IMR-90 (cell line): ENCODE results near the gene TECPR2. TPM values are rescaled to one million over a fixed set of nuclear protein-coding genes. Genes with fewer than 3 reads are reported as not detected.
A peak's percentile ranks its signal among the peaks of the same experiment; 100 is the strongest.

Experiments
- ATAC-seq: fragments of 200-7000 bp; cut with Tn5 transposase; 2 replicates; pipeline ENCODE4 v1.9.1; 2020; ENCODE audit warnings: low read depth, mild to moderate bottlenecking, moderate library complexity
- BruUV-seq: library from RNA; stranded (reverse); fragments of 400-500 nt; replicated peaks from 2 replicates; lab custom pipeline; 2021; lab: Mats Ljungman, UMichigan
- CTCF ChIA-PET: fragments of 300-600 bp; formaldehyde crosslinking; extraction: SDS; loops from one replicate; lab custom pipeline; 2021; ENCODE audit warnings: antibody characterized with exemption; lab: Yijun Ruan, JAX
- POLR2A ChIA-PET: fragments of 300-600 bp; sonication (Branson Sonifier 250); formaldehyde crosslinking; loops from one replicate; lab custom pipeline; 2022; ENCODE audit warnings: antibody characterized with exemption; ENCODE audit not compliant: unreplicated experiment; lab: Charles Lee
- DNase-seq: peaks from one replicate; pipeline ENCODE4 v3.0.0; 2013
- H2AFZ ChIP-seq: replicated peaks from 2 replicates; pipeline ENCODE3; 2013; ENCODE audit warnings: low read length, mild to moderate bottlenecking; ENCODE audit not compliant: poor library complexity
- H2AK5ac ChIP-seq: 2 replicates; pipeline ENCODE4 v1.6.1; 2013; ENCODE audit warnings: low read depth, low read length, inconsistent platforms
- H2AK9ac ChIP-seq: replicated peaks from 2 replicates; pipeline ENCODE3; 2013; ENCODE audit warnings: mild to moderate bottlenecking, low read depth, low read length, moderate library complexity; ENCODE audit not compliant: poor library complexity
- H2BK120ac ChIP-seq: 2 replicates; pipeline ENCODE4 v1.6.1; 2013; ENCODE audit warnings: low read depth, low read length, inconsistent platforms
- H2BK15ac ChIP-seq: 3 replicates; pipeline ENCODE4 v1.6.1; 2013; ENCODE audit warnings: low read depth, low read length, inconsistent platforms
- H2BK20ac ChIP-seq: 2 replicates; pipeline ENCODE4 v1.6.1; 2013; ENCODE audit warnings: low read depth, mild to moderate bottlenecking, inconsistent platforms, low read length, moderate library complexity
- H2BK5ac ChIP-seq: 2 replicates; pipeline ENCODE4 v1.6.1; 2013; ENCODE audit warnings: mild to moderate bottlenecking, low read depth, low read length, inconsistent platforms; ENCODE audit not compliant: poor library complexity, severe bottlenecking
- H3K14ac ChIP-seq: replicated peaks from 2 replicates; pipeline ENCODE4 v1.6.1; 2013; ENCODE audit warnings: low read depth, low read length, inconsistent platforms
- H3K18ac ChIP-seq: 2 replicates; pipeline ENCODE4 v1.6.1; 2013; ENCODE audit warnings: low read depth, low read length, control low read depth
- H3K23ac ChIP-seq: 2 replicates; pipeline ENCODE4 v1.6.1; 2013; ENCODE audit warnings: low read depth, low read length, inconsistent platforms
- H3K27ac ChIP-seq: 2 replicates; pipeline ENCODE4 v1.5.1; 2013; ENCODE audit warnings: mild to moderate bottlenecking, control low read depth, low read length; ENCODE audit not compliant: insufficient read depth
- H3K27me3 ChIP-seq: 2 replicates; pipeline ENCODE4 v1.6.1; 2013; ENCODE audit warnings: low read length; ENCODE audit not compliant: control insufficient read depth, insufficient read depth
- H3K36me3 ChIP-seq: 2 replicates; pipeline ENCODE4 v1.6.1; 2013; ENCODE audit warnings: low read length, mixed read lengths; ENCODE audit not compliant: control insufficient read depth, insufficient read depth
- H3K4ac ChIP-seq: 2 replicates; pipeline ENCODE4 v1.6.1; 2013; ENCODE audit warnings: low read depth, low read length, inconsistent platforms
- H3K4me1 ChIP-seq: 2 replicates; pipeline ENCODE4 v1.6.1; 2013; ENCODE audit warnings: low read length, mixed read lengths; ENCODE audit not compliant: control insufficient read depth, insufficient read depth
- H3K4me2 ChIP-seq: 2 replicates; pipeline ENCODE4 v1.6.1; 2013; ENCODE audit warnings: low read depth, mild to moderate bottlenecking, control low read depth, low read length, moderate library complexity
- H3K4me3 ChIP-seq: 2 replicates; pipeline ENCODE4 v1.5.1; 2013; ENCODE audit warnings: low read depth, mild to moderate bottlenecking, control low read depth, low read length, moderate library complexity; ENCODE audit not compliant: insufficient read depth
- H3K56ac ChIP-seq: 2 replicates; pipeline ENCODE4 v1.6.1; 2013; ENCODE audit warnings: low read length, inconsistent platforms; ENCODE audit not compliant: insufficient read depth; ENCODE audit errors: extremely low read depth
- H3K79me1 ChIP-seq, 2 experiments: 2 replicates each; pipeline ENCODE4 v1.6.1; 2013; ENCODE audit warnings: low read length in 2 of 2, inconsistent platforms in 1 of 2, low read depth in 1 of 2
- H3K9ac ChIP-seq: 2 replicates; pipeline ENCODE4 v1.6.1; 2013; ENCODE audit warnings: low read depth, low read length, control low read depth
- H3K9me1 ChIP-seq: 2 replicates; pipeline ENCODE4 v1.6.1; 2013; ENCODE audit warnings: low read length, inconsistent platforms; ENCODE audit not compliant: insufficient read depth
- H3K9me3 ChIP-seq: 2 replicates; pipeline ENCODE4 v1.6.1; 2013; ENCODE audit warnings: low read length; ENCODE audit not compliant: control insufficient read depth, insufficient read depth
- H4K20me1 ChIP-seq: 2 replicates; pipeline ENCODE4 v1.6.1; 2013; ENCODE audit warnings: low read length, inconsistent platforms; ENCODE audit not compliant: insufficient read depth
- H4K5ac ChIP-seq: 2 replicates; pipeline ENCODE4 v1.6.1; 2013; ENCODE audit warnings: mild to moderate bottlenecking, low read depth, low read length, control low read depth
- H4K8ac ChIP-seq, 2 experiments: 2 replicates each; pipeline ENCODE4 v1.6.1; 2013; ENCODE audit warnings: low read depth in 2 of 2, low read length in 2 of 2, control low read depth in 1 of 2, inconsistent platforms in 1 of 2
- H4K91ac ChIP-seq: 2 replicates; pipeline ENCODE4 v1.6.1; 2013; ENCODE audit warnings: low read depth, low read length, inconsistent platforms; ENCODE audit not compliant: insufficient read depth
- BHLHE40 ChIP-seq: fragments of 150-350 bp; IDR thresholded peaks from 2 replicates; pipeline ENCODE4 v1.6.1; 2016; ENCODE audit warnings: mild to moderate bottlenecking, low read depth, low read length
- CHD1 ChIP-seq: IDR thresholded peaks from 2 replicates; pipeline ENCODE4 v1.6.1; 2012; ENCODE audit warnings: low read depth, low read length, improper control_type of control experiment
- CTCF ChIP-seq: conservative IDR thresholded peaks from 2 replicates; pipeline ENCODE4 v1.5.1; 2012; ENCODE audit warnings: mild to moderate bottlenecking, low read depth, low read length, improper control_type of control experiment
- FOS ChIP-seq: fragments of 150-350 bp; IDR thresholded peaks from 2 replicates; pipeline ENCODE4 v1.6.1; 2016; ENCODE audit warnings: low read depth, low read length
- MAFK ChIP-seq: IDR thresholded peaks from 2 replicates; pipeline ENCODE4 v1.6.1; 2012; ENCODE audit warnings: low read depth, low read length, improper control_type of control experiment
- MAZ ChIP-seq: IDR thresholded peaks from 2 replicates; pipeline ENCODE4 v1.6.1; 2012; ENCODE audit warnings: low read depth, mild to moderate bottlenecking, low read length, improper control_type of control experiment, moderate library complexity, borderline replicate concordance
- MXI1 ChIP-seq: IDR thresholded peaks from 2 replicates; pipeline ENCODE4 v1.6.1; 2012; ENCODE audit warnings: low read depth, mild to moderate bottlenecking, low read length, moderate library complexity, borderline replicate concordance
- RAD21 ChIP-seq: IDR thresholded peaks from 2 replicates; pipeline ENCODE4 v1.6.1; 2012; ENCODE audit warnings: low read length, improper control_type of control experiment
- RCOR1 ChIP-seq: IDR thresholded peaks from 2 replicates; pipeline ENCODE4 v1.6.1; 2012; ENCODE audit warnings: mild to moderate bottlenecking, low read length, improper control_type of control experiment; ENCODE audit not compliant: insufficient replicate concordance
- USF2 ChIP-seq: fragments of 150-350 bp; IDR thresholded peaks from 2 replicates; pipeline ENCODE4 v1.6.1; 2017; ENCODE audit warnings: mild to moderate bottlenecking, antibody characterized with exemption, low read length, low read depth
- WGBS, 2 experiments: methylation state at CpG; one replicate each; pipeline versions ENCODE4 v1.1.5 to v1.1.7; 2013; ENCODE audit warnings: missing lambda C conversion rate in 2 of 2; ENCODE audit not compliant: insufficient read length in 1 of 2; ENCODE audit errors: extremely low coverage in 2 of 2; 5-methylcytosine and 5-hydroxymethylcytosine counted together
- dilution Hi-C: fragments of 300-500 bp; cut with HindIII; formaldehyde crosslinking; loops from one replicate; pipeline ENCODE4 v1.14.3; 2018; ENCODE audit warnings: low sequenced_read_pairs; ENCODE audit not compliant: unreplicated experiment
- in situ Hi-C: fragments of 300-500 bp; cut with MboI; formaldehyde crosslinking; loops from 3 replicates; pipeline ENCODE4 v1.14.3; 2019; ENCODE audit warnings: low sequenced_read_pairs, inconsistent platforms, mixed read lengths
- intact Hi-C: fragments of 100-400 bp; cut with micrococcal nuclease; formaldehyde crosslinking; loops from 2 replicates; pipeline ENCODE4 v1.10.0; 2022
- polyA plus RNA-seq, 3 experiments: library from polyadenylated mRNA; depleted of rRNA; stranded (reverse); fragments of >200 nt; gene quantifications; 2 replicates each; pipeline ENCODE4 v1.2.3, GENCODE V29; 2012; ENCODE audit warnings: low replicate concordance in 1 of 3
- total RNA-seq: library from RNA; depleted of rRNA; stranded (reverse); fragments of >200 nt; gene quantifications from 2 replicates; pipeline ENCODE4 v1.2.3, GENCODE V29; 2012

The TECPR2 gene
- total and polyA plus RNA-seq, 2 of the 4 experiments (the other 2 are of a cell fraction), result 9.5 to 11.7 TPM

GRCh38 chr14:102524451-102525218, 161.9 kb downstream of the TECPR2 start (continued):
- TF ChIP-seq RCOR1, result no peak
- TF ChIP-seq MAFK, result no peak
- TF ChIP-seq RAD21, result peak; percentile 88

GRCh38 chr14:102525219-102525928, 162.6 kb downstream of the TECPR2 start:
- H3K9me3 ChIP-seq, result no peaks in the 10 kb centered on the region
- dilution Hi-C loops, result no loop called here
- peak overlapping the region; percentile 72 for H3K56ac ChIP-seq
- H3K4me2 ChIP-seq, result peak overlapping the region; percentile 89
- peak overlapping the region; percentile 91 for H3K4ac ChIP-seq
- peak overlapping the region; percentile 88; the same call in 2 of the 3 replicates for H2BK15ac ChIP-seq
- H2AK9ac ChIP-seq, result peak overlapping the region; percentile 95
- in situ Hi-C loops, result no loop called here
- no peaks in the 10 kb centered on the region for H3K27me3 ChIP-seq
- POLR2A ChIA-PET, result no interaction called here
- peak overlapping the region; percentile 73 for H3K23ac ChIP-seq
- CTCF ChIA-PET, result interaction anchor here (0.5 to 1.3 kb wide), 12 partner anchors 14 to 771 kb away, joined by 3 to 7 read pairs (median 3); partner anchors contain the start of gene ANKRD9
- no peak overlapping the region for H2BK20ac ChIP-seq
- peak overlapping the region; percentile 62 for H3K27ac ChIP-seq
- H3K14ac ChIP-seq, result peak overlapping the region; percentile 95
- no peaks in the 10 kb centered on the region for H4K20me1 ChIP-seq
- H3K79me1 ChIP-seq, result peaks cover 0 to 9% of the 10 kb centered on the region in 2 experiments; a peak in 1 of 4 replicates
- peak overlapping the region; percentile 71 for H3K9ac ChIP-seq
- H2AK5ac ChIP-seq, result peak overlapping the region; percentile 99
- peaks cover 6% of the 10 kb centered on the region; the same call in 1 of the 2 replicates for H3K4me1 ChIP-seq
- H3K36me3 ChIP-seq, result no peaks in the 10 kb centered on the region
- H4K8ac ChIP-seq, result peak overlapping the region; percentile 92 to 95
- WGBS, 2 experiments, result no CpG with 5 or more reads among the region's 11 CpGs
- H3K18ac ChIP-seq, result peak overlapping the region; percentile 5
- H3K4me3 ChIP-seq, result peak overlapping the region; percentile 62
- peak overlapping the region; percentile 44 for H2BK5ac ChIP-seq
- H3K9me1 ChIP-seq, result peaks cover 3% of the 10 kb centered on the region; the same call in 1 of the 2 replicates
- H2AFZ ChIP-seq, result peak overlapping the region; percentile 91
- peak overlapping the region; percentile 59 for H2BK120ac ChIP-seq
- peak; percentile 59 for DNase-seq
- peak overlapping the region; percentile 84 for H4K91ac ChIP-seq
- peak; percentile 28 for ATAC-seq
- no TSS peak for BruUV-seq
- peak overlapping the region; percentile 61 for H4K5ac ChIP-seq
- intact Hi-C loops, result loop anchor here (5.0 kb wide), 1 partner anchor 167 kb away; no protein-coding TSS in a partner anchor
- no peak for TF ChIP-seq MXI1
- no peak for TF ChIP-seq MAZ
- no peak for TF ChIP-seq FOS
- TF ChIP-seq CHD1, result no peak
- TF ChIP-seq USF2, result no peak
- TF ChIP-seq CTCF, result no peak
- TF ChIP-seq BHLHE40, result no peak
- TF ChIP-seq MAFK, result no peak
- no peak for TF ChIP-seq RAD21
